GM23248 (cell line): ENCODE measurements around the gene CCDC88C.

Experiments used
- EZH2 ChIP-seq: fragments of 200-600 bp; sonication (generic); IDR thresholded peaks from 2 replicates; pipeline ENCODE4 v1.6.1; 2018; ENCODE audit warnings: antibody characterized with exemption, mild to moderate bottlenecking; ENCODE audit not compliant: insufficient read depth, poor library complexity, severe bottlenecking
- EZH2phosphoT487 ChIP-seq: fragments of 200-600 bp; sonication (generic); IDR thresholded peaks from 2 replicates; pipeline ENCODE4 v1.6.1; 2018; ENCODE audit warnings: antibody characterized with exemption, moderate library complexity, mild to moderate bottlenecking, low read depth; ENCODE audit not compliant: insufficient read depth

GRCh38 chr14:91272341-91273272 lies 145.0 kb downstream of the CCDC88C start:
- TF ChIP-seq EZH2 (no peak), EZH2phosphoT487 (no peak)
